Midbrain (tissue), 1 donor: ENCODE results near the gene YBEY.

Source experiments
- DNase-seq: peaks from one replicate; lab custom pipeline; 2025; lab: John Stamatoyannopoulos, UW

Gene YBEY

GRCh38 chr21:46264690-46265144 is 21.4 kb upstream of the YBEY start:
- DNase-seq, result no peak

- DNase-seq, result no peak
These were observed 20.2 kb upstream of the YBEY start for GRCh38 chr21:46265736-46266525.

GRCh38 chr21:46266946-46267345 is 19.2 kb upstream of the YBEY start:
- no peak for DNase-seq

- no peak for DNase-seq
These were observed 17.8 kb upstream of the YBEY start for GRCh38 chr21:46268371-46268770.

GRCh38 chr21:46269466-46269865 is 16.7 kb upstream of the YBEY start:
- DNase-seq, result no peak

GRCh38 chr21:46273341-46273740 is 12.8 kb upstream of the YBEY start:
- no peak for DNase-seq

GRCh38 chr21:46274797-46275390 is 11.2 kb upstream of the YBEY start:
- DNase-seq, result no peak

- DNase-seq, result no peak
These were observed 2.0 kb upstream of the YBEY start for GRCh38 chr21:46284077-46284644.

- DNase-seq, result no peak
These were observed 1.4 kb upstream of the YBEY start for GRCh38 chr21:46284733-46285132.

- DNase-seq, result no peak
These were observed 908 bp upstream of the YBEY start, which contains the start of gene MCM3AP for GRCh38 chr21:46285206-46285661. TSS of gene MCM3AP (minus strand) at chr21:46285611. CDS start at chr21:46285286, 325 bp downstream.

GRCh38 chr21:46286648-46287002 is 483 bp downstream of the YBEY start:
- DNase-seq, result no peak

- no peak for DNase-seq
These were observed 1.4 kb downstream of the YBEY start for GRCh38 chr21:46287541-46287940.

GRCh38 chr21:46289655-46290179 is 3.6 kb downstream of the YBEY start:
- no peak for DNase-seq

GRCh38 chr21:46291561-46291960 is 5.4 kb downstream of the YBEY start:
- DNase-seq, result no peak

- DNase-seq, result no peak
These were observed 8.6 kb downstream of the YBEY start for GRCh38 chr21:46294647-46295176.

- DNase-seq, result no peak
These were observed 9.1 kb downstream of the YBEY start for GRCh38 chr21:46295177-46295770.

GRCh38 chr21:46295996-46296752 is 10.0 kb downstream of the YBEY start:
- no peak for DNase-seq

- DNase-seq, result no peak
These were observed 11.5 kb downstream of the YBEY start for GRCh38 chr21:46297338-46298271.

- DNase-seq, result no peak
These were observed 13.0 kb downstream of the YBEY start for GRCh38 chr21:46299167-46299566.

- no peak for DNase-seq
These were observed 15.6 kb downstream of the YBEY start for GRCh38 chr21:46301759-46302158.
